Raji (cell line): ENCODE results near the gene SPATA17.

ENCODE experiments used
- POLR2A ChIP-seq: IDR thresholded peaks from 2 replicates; pipeline ENCODE4 v1.6.1; 2011; ENCODE audit warnings: low read depth, low read length, control low read depth; ENCODE audit not compliant: insufficient read depth

The SPATA17 gene

DNA sequence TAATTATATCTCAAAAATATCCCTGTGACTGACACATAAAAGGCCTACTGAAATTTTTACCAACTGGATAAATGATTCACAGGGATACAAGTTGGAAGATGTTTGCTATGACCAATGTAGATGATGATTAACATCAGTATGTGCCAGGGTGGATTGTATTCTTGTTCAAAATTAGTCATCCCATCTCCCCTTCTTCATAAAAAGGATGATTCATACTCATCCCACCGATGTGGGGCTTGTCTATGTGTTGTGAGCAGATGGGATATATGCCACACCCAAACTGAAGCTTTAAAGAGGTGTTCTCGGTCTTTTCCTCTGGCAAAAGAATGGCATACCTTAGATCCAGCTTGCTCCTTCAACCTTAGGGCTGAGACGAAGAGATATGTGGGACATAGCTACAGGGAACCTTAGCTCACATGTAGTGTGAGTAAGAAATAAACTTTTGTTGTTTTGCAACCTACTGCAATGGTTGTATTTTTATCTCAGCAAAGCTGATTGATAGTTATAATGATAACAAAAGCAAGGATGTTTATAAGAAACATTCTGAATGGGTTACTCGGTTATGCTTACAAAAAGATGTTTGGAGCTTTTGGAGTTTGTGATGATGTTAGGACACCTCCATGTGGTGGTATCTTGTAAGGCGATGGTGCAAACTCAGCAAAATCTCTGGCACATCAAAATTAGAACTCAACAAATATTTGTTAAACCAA is 29.4 kb downstream of the SPATA17 start:
- no peak for TF ChIP-seq POLR2A

DNA sequence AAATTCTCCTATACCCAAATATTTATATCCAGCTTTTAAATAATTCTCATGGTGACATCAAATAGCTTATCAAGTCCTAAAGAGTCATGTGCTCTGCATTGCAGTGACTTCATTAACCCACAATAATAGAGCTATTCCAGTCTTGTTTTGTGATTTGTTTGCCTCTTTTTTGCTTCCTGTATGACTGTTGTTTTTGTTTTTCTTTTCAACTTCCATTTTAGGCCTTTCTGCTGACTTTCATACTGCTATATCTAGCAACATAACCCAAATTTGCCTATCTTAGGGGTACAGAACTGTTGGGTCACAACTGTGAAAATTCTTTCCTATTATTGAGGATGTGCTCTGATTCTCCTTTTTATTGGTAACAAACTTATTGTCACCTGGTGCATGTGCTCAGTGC is 30.3 kb downstream of the SPATA17 start:
- no peak for TF ChIP-seq POLR2A

GRCh38 chr1:217668351-217668940 is 37.3 kb downstream of the SPATA17 start:
- no peak for TF ChIP-seq POLR2A

GRCh38 chr1:217673387-217673786 is 42.2 kb downstream of the SPATA17 start:
- no peak for TF ChIP-seq POLR2A

GRCh38 chr1:217674028-217674729 is 43.0 kb downstream of the SPATA17 start:
- TF ChIP-seq POLR2A, result no peak

DNA sequence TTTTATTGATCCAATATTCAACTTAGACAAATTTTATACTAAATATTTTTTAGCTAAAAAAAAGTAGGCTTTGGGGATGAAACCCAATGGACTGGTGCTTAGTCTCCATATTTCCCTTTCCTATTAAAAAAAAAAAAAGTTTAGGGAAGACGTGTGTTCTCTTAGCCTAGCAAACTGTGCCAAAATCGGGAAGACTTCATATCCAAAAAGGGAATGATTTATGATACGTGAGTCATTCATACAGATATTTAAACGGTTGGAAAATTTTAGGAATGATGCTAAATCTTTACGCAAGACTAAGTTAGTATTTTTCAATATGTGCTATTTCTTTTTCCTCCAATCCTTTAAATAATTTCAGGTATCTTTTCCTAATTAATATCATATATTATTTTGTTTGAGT is 50.7 kb downstream of the SPATA17 start:
- TF ChIP-seq POLR2A, result no peak

DNA sequence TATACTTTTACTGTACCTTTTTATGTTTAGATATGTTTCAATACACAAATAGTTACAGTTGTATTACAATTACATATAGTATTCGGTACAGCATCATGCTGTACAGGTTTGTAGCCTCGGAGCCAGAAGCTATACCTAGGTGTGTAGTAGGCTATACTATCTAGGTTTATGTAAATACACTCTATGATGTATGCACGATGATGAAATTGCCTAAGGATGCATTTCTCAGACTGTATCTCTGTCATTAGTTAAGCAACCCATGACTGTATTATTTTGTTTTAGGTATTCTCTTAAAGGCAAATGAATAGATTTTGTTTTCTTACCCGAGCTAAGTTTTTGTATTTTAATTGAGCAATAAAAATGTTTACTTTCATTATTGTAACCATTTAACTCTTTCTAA is 56.4 kb downstream of the SPATA17 start:
- no peak for TF ChIP-seq POLR2A

DNA sequence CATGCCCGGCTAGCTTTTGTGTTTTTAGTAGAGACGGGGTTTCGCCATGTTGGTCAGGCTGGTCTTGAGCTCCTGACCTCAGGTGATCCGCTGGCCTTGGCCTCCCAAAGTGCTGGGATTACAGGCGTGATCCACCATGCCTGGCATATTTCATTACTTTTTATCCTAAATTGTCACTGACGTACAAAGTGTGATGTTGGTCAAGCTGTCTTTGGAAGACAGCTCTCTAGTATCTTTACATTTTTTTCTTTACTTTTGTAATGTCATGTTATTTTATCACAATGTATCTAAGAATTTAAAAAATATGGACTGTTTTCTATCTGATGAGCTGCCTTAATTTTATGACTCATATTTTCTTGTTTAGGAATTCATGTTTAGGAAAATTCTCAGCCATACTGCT is 72.2 kb downstream of the SPATA17 start:
- no peak for TF ChIP-seq POLR2A

- no peak for TF ChIP-seq POLR2A
Measured at GRCh38 chr1:217712925-217713597, 81.9 kb downstream of the SPATA17 start.

DNA sequence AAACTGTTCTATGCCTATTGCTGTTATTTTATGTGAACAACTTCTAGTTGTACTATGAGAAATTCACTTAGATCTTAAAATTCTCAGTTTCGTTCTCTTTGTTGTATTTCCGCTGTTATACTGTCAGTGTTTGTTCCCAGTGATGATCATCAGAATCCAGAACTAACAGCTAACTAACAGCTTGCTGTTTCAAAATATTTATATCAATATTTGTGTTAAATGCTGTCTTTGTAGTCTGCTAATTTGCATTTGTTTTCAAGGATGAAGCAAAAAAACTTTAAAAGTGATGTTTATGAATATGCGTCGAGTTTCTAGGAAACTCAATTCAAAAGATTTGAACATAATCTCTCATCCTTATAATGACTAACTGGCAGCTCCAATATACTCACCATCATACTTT is 84.5 kb downstream of the SPATA17 start:
- no peak for TF ChIP-seq POLR2A

GRCh38 chr1:217717959-217718358 is 86.8 kb downstream of the SPATA17 start:
- no peak for TF ChIP-seq POLR2A

GRCh38 chr1:217718873-217719272 is 87.7 kb downstream of the SPATA17 start:
- no peak for TF ChIP-seq POLR2A

- TF ChIP-seq POLR2A, result no peak
Measured at GRCh38 chr1:217721692-217722091, 90.5 kb downstream of the SPATA17 start.

GRCh38 chr1:217734973-217735372 is 103.8 kb downstream of the SPATA17 start:
- no peak for TF ChIP-seq POLR2A

- no peak for TF ChIP-seq POLR2A
Measured at GRCh38 chr1:217747156-217747769, 116.1 kb downstream of the SPATA17 start.
